Fibroblast of skin of left quadriceps (primary cell): ENCODE results near the gene KRTAP5-7.
"Not testable (repeated sequence)": the region's sequence is repeated elsewhere in the genome, so short reads cannot be mapped to it uniquely, and the experiment has no call there.

Source experiments
- DNase-seq, 2 experiments: peaks; one replicate each; pipeline ENCODE4 v3.0.0-alpha.2; 2013; ENCODE audit warnings: low read depth in 2 of 2

Gene KRTAP5-7

GRCh38 chr11:71532036-71532610 is 5.1 kb downstream of the KRTAP5-7 start:
- no peak for DNase-seq

- DNase-seq = not testable (repeated sequence)
Measured at GRCh38 chr11:71534711-71535608, 7.9 kb downstream of the KRTAP5-7 start.

- no peak for DNase-seq
Measured at GRCh38 chr11:71535825-71536224, 8.8 kb downstream of the KRTAP5-7 start.

- no peak for DNase-seq
Measured at GRCh38 chr11:71537537-71537936, 10.5 kb downstream of the KRTAP5-7 start.

- not testable (repeated sequence) for DNase-seq
Measured at GRCh38 chr11:71537977-71538665, 11.1 kb downstream of the KRTAP5-7 start, which contains the start of gene KRTAP5-8. KRTAP5-8 (plus strand) TSS chr11:71538025; CDS start chr11:71538056, 31 bp downstream.

- no peak for DNase-seq
Measured at GRCh38 chr11:71538666-71538990, 11.6 kb downstream of the KRTAP5-7 start.

- DNase-seq = no peak
Measured at GRCh38 chr11:71539017-71539416, 11.9 kb downstream of the KRTAP5-7 start.

GRCh38 chr11:71539971-71540370 is 12.9 kb downstream of the KRTAP5-7 start:
- not testable (repeated sequence) for DNase-seq

GRCh38 chr11:71540521-71541304 is 13.6 kb downstream of the KRTAP5-7 start:
- not testable (repeated sequence) for DNase-seq

GRCh38 chr11:71542382-71542781 is 15.3 kb downstream of the KRTAP5-7 start:
- DNase-seq = no peak

- DNase-seq = no peak
Measured at GRCh38 chr11:71542879-71543777, 16.1 kb downstream of the KRTAP5-7 start.

GRCh38 chr11:71543866-71544265 is 16.8 kb downstream of the KRTAP5-7 start:
- DNase-seq = no peak

- DNase-seq = no peak
Measured at GRCh38 chr11:71544525-71545214, 17.6 kb downstream of the KRTAP5-7 start.

GRCh38 chr11:71545405-71545966 is 18.4 kb downstream of the KRTAP5-7 start:
- no peak for DNase-seq

GRCh38 chr11:71548120-71548519 is 21.1 kb downstream of the KRTAP5-7 start, which contains the start of gene KRTAP5-9:
KRTAP5-9 (plus strand) TSS chr11:71548420; CDS start chr11:71548658, 238 bp downstream.
- no peak for DNase-seq

GRCh38 chr11:71548716-71549151 is 21.7 kb downstream of the KRTAP5-7 start:
- DNase-seq = no peak

- no peak for DNase-seq
Measured at GRCh38 chr11:71551711-71552110, 24.6 kb downstream of the KRTAP5-7 start.

GRCh38 chr11:71554996-71555395 is 27.9 kb downstream of the KRTAP5-7 start:
- DNase-seq = no peak

- DNase-seq = no peak
Measured at GRCh38 chr11:71555508-71555907, 28.4 kb downstream of the KRTAP5-7 start.

- DNase-seq = no peak
Measured at GRCh38 chr11:71556018-71556417, 29.0 kb downstream of the KRTAP5-7 start.
